D721Med (cell line): ENCODE measurements around the gene ZFHX3.

Source experiments
- DNase-seq: peaks from one replicate; pipeline ENCODE4 v3.0.0; 2011; ENCODE audit warnings: low spot score; ENCODE audit not compliant: insufficient read length
- FAIRE-seq: peaks from 2 replicates; lab custom pipeline; 2011; peaks lifted over from hg19 to GRCh38; lab: Jason Lieb, UNC
- CTCF ChIP-seq: IDR thresholded peaks from 2 replicates; pipeline ENCODE4 v1.5.1; 2012; ENCODE audit warnings: mild to moderate bottlenecking, control low read depth; ENCODE audit not compliant: insufficient read depth; ENCODE audit errors: missing control alignments

Gene ZFHX3

GRCh38 chr16:72814226-72814625 is 233.7 kb downstream of the ZFHX3 start:
- DNase-seq = no peak
- no peak for FAIRE-seq
- TF ChIP-seq CTCF = no peak

GRCh38 chr16:72812672-72813071 is 235.3 kb downstream of the ZFHX3 start:
- no peak for TF ChIP-seq CTCF
- no peak for DNase-seq
- FAIRE-seq = no peak

- TF ChIP-seq CTCF = no peak
- no peak for DNase-seq
- FAIRE-seq = no peak
Observed at GRCh38 chr16:72811876-72812275, 236.1 kb downstream of the ZFHX3 start.

DNA sequence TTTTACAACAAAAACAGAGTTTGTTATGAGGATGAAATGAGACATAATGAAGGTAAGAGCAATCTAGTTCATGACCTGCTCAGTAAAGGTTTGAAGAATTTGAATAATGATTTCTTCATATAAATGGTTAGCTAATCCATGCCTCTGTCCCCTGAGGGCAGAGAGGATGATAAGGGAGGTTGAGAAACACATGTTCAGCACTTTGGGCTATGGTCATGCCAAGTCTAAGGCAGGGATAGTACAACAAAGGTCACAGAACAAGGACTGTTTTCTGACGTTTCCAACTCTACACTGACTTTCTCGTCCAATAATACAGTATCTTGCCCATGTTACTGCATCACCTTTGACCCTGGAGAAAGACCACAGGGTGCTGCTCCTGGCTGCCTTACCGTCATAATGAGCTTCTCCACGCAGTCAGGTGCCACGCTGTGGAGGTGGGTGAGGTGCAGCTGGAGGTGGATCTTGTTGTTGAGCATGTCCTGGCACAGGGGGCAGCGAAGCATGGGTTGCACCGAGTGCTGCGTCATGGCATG is 236.7 kb downstream of the ZFHX3 start:
- no peak for TF ChIP-seq CTCF
- no peak for DNase-seq

DNA sequence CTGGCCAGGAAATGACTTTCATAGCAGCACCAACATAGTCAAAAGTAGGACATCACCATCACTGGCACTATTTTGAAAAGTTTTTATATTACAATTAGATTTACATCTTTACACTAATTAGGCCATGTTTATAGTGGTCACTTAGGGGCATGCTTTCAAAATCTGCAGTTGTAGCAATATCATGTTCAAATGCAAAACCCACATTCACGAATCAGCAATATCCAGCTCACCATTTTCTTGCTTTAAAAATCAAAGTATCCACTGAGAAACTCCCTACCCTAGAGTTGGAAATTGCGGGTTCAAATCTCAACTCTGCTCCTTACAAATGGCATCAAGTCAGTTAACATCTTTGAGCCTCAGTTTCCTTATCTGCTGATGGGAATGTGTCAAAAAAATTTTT is 237.4 kb downstream of the ZFHX3 start:
- FAIRE-seq = no peak
- no peak for DNase-seq
- TF ChIP-seq CTCF = no peak

More for the DNA sequence above, 236.7 kb downstream of the ZFHX3 start:
- no peak for FAIRE-seq

DNA sequence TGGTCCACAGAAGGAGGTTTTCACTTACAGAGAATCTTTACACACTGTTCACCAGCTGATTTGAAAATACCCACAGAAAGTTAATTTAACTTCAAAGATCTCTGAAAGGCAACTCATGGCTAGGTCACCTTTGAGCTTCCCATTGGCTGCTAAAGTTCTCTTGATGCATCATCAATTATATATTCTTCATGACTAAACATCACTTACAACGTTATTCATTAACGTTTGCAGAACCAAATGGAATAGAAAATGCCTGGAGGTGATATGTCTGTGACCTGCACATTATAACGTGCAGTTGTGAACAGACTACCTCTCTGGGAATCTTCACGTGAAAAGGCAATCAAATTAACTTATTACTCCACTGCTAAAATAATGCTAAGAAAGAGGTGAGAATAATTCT is 238.5 kb downstream of the ZFHX3 start:
- DNase-seq = no peak

More for the DNA sequence above, 238.5 kb downstream of the ZFHX3 start:
- TF ChIP-seq CTCF = no peak
- no peak for FAIRE-seq
